ENCODE results near the gene ITPRIP. TPM values are rescaled to one million over a fixed set of nuclear protein-coding genes. Genes with fewer than 3 reads are reported as not detected.

The ITPRIP gene
- total and polyA plus RNA-seq, 2 of the 8 experiments (the other 6 are each of a cell fraction or from before 2014, with no cell fraction given), result 15.3 to 16.9 TPM

DNA sequence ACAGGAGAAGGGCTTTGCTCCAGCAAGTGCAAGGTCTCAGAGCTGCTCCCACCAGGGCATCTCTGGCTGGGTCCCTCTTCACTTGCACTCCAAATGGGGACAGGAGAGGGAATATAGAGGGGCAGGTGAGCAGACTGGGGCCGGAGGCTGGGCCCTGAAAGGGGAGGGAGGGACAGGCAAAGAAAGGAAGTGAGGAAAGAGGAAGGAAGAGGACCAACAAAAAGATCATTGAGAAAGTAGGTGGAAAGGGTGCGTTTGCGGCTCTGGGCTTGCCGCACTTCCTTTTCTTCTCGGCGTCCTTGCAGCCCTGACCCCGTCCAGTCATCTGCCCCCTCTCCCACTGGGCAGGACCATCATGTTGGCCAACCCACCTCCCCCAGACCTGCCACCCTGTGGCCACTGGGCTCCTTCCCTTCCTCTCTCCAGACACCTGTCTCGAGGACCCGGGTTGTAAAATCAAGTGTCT, 14.0 kb downstream of the ITPRIP start:
- TF ChIP-seq FOSL1 (IDR thresholded peaks at IDR 0.05; ENCODE audit: insufficient read depth, low read depth, low read length) (no peak), TAF7 (optimal IDR thresholded peaks at IDR 0.05; ENCODE audit: borderline replicate concordance, low read depth, low read length) (no peak), CTBP2 (IDR thresholded peaks at IDR 0.05; ENCODE audit: borderline replicate concordance, insufficient read depth, insufficient read length, low read length) (no peak)
- peak overlapping the region; percentile 79; the same call in 1 of the 2 replicates for H3K18ac ChIP-seq (ENCODE audit: extremely low read depth, low read length)
- ChIA-PET CTCF (ENCODE audit: partially characterized antibody) (interaction anchor here (1.0 to 18.5 kb wide), 9 partner anchors 11 to 38 kb away, joined by 4 to 166 read pairs (median 5); partner anchors contain the start of genes CFAP58 and ITPRIP), POLR2A (ENCODE audit: partially characterized antibody) (interaction anchor here (1.3 to 1.6 kb wide), 2 partner anchors 14 to 18 kb away, joined by 7 to 8 read pairs; partner anchors contain the start of gene ITPRIP)
- H3K36me3 ChIP-seq (ENCODE audit: control insufficient read depth in 2 of 4, insufficient read depth in 4 of 4, low read length in 3 of 4), result no peaks in the 10 kb centered on the region
- H3K4me1 ChIP-seq (replicated peaks in 1 of 4; ENCODE audit: control insufficient read depth in 3 of 4, insufficient read depth in 4 of 4, low read length in 3 of 4), result peaks cover 23 to 61% (median 49%) of the 10 kb centered on the region in 4 experiments
- H3K4me2 ChIP-seq (ENCODE audit: insufficient read depth in 1 of 2, low read depth in 2 of 2, low read length in 2 of 2), result no peak overlapping the region
- H3K4ac ChIP-seq (replicated peaks; ENCODE audit: insufficient read length, low read depth, low read length), result no peak overlapping the region
- H3K79me2 ChIP-seq (ENCODE audit: control insufficient read depth in 1 of 2, insufficient read depth in 2 of 2, low read length in 2 of 2), result peaks cover 4 to 91% of the 10 kb centered on the region in 2 experiments; a peak in 3 of 4 replicates
- H3K14ac ChIP-seq (ENCODE audit: insufficient read length), result no peak overlapping the region
- WGBS, 2 experiments (ENCODE audit: extremely low coverage in 1 of 2, insufficient coverage in 1 of 2, insufficient read length in 1 of 2, insufficient replicate concordance in 2 of 2, low coverage in 1 of 2, low lambda C conversion rate in 2 of 2, missing lambda C conversion rate in 1 of 2), result 96% methylated on average over 6 of the region's 9 CpGs; no CpG with 5 or more reads in 1 of the 2 experiments
- H2BK15ac ChIP-seq (ENCODE audit: low read length), result peak overlapping the region; percentile 99
- H3K27me3 ChIP-seq (replicated peaks in 1 of 4; ENCODE audit: control insufficient read depth in 3 of 4, extremely low read depth in 1 of 4, insufficient read depth in 3 of 4, low read length in 3 of 4), result no peaks in the 10 kb centered on the region
- FAIRE-seq (no peak), DNase-seq (ENCODE audit: low read depth in 1 of 2, low spot score in 2 of 2) (no peak)
- no peak overlapping the region for H4K5ac ChIP-seq (ENCODE audit: insufficient read length, low read depth, low read length)
- H4K91ac ChIP-seq (replicated peaks; ENCODE audit: insufficient read length, low read length), result peak overlapping the region; percentile 37
- peak overlapping the region; percentile 96; the same call in 1 of the 2 replicates for H2BK12ac ChIP-seq (ENCODE audit: low read depth, low read length)
- peak overlapping the region; percentile 5; the same call in 1 of the 2 replicates for H3K27ac ChIP-seq (ENCODE audit: low read depth, low read length)
- peaks cover 43% of the 10 kb centered on the region for H3K79me1 ChIP-seq (ENCODE audit: low read depth, low read length)
- no peak overlapping the region for H4K8ac ChIP-seq (ENCODE audit: extremely low read depth, insufficient read depth, low read length)
- H3K23ac ChIP-seq (ENCODE audit: insufficient read length), result no peak overlapping the region
- peak overlapping the region; percentile 75; the same call in 1 of the 2 replicates for H2BK20ac ChIP-seq (ENCODE audit: low read length)
- H2BK120ac ChIP-seq (replicated peaks; ENCODE audit: low read depth, low read length), result no peak overlapping the region
- H3K56ac ChIP-seq (replicated peaks; ENCODE audit: insufficient read length, low read depth, low read length), result no peak overlapping the region
- peak overlapping the region; percentile 94; the same call in 1 of the 2 replicates for H2AK5ac ChIP-seq (ENCODE audit: low read depth, low read length)
- H3K23me2 ChIP-seq (ENCODE audit: low read depth, low read length), result no peaks in the 10 kb centered on the region
- no peak overlapping the region for H3K9ac ChIP-seq (replicated peaks in 1 of 4; ENCODE audit: extremely low read depth in 1 of 4, low read depth in 3 of 4, low read length in 3 of 4)
- peak overlapping the region; percentile 86; the same call in 1 of the 2 replicates for H2BK5ac ChIP-seq (ENCODE audit: low read depth, low read length)
- peaks cover 0 to 7% of the 10 kb centered on the region in 2 experiments for H4K20me1 ChIP-seq (replicated peaks in 1 of 2; ENCODE audit: control insufficient read depth in 1 of 2, insufficient read depth in 2 of 2, low read length in 2 of 2)
- no peaks in the 10 kb centered on the region for H3K9me3 ChIP-seq (ENCODE audit: insufficient read depth in 2 of 2, low read depth in 1 of 2, low read length in 1 of 2)
- no peak overlapping the region for H3K4me3 ChIP-seq (ENCODE audit: extremely low read depth in 1 of 4, insufficient read depth in 2 of 4, low read depth in 3 of 4, low read length in 4 of 4)
- no peak overlapping the region for H2AFZ ChIP-seq (ENCODE audit: low read length)

All from H1 (cell line).